ENCODE data around the gene NEK11. TPM values are rescaled to one million over a fixed set of nuclear protein-coding genes. Genes with fewer than 3 reads are reported as not detected.

Gene NEK11
- total and polyA plus RNA-seq, 9 of the 15 experiments (the other 6 are each of a cell fraction or from before 2014, with no cell fraction given), result 0.28 to 1.5 (median 0.87) TPM

GRCh38 chr3:131026321-131027151 lies at the start of gene NEK11, which contains the start of gene ASTE1 (continued):
- no peak for TF ChIP-seq ATF3 (IDR thresholded peaks at IDR 0.05)
- no peak for TF ChIP-seq ATF3 (CRISPR knock-in tag; conservative IDR thresholded peaks at IDR 0.05)
- no peak for TF ChIP-seq ZNF347 (CRISPR knock-in tag; IDR thresholded peaks at IDR 0.05; ENCODE audit: low read depth)
- no peak for TF ChIP-seq IFI16 (CRISPR knock-in tag; IDR thresholded peaks at IDR 0.05)
- no peak for TF ChIP-seq HNRNPL (IDR thresholded peaks at IDR 0.05; ENCODE audit: low read depth, low read length)
- TF ChIP-seq, protein P1, sequence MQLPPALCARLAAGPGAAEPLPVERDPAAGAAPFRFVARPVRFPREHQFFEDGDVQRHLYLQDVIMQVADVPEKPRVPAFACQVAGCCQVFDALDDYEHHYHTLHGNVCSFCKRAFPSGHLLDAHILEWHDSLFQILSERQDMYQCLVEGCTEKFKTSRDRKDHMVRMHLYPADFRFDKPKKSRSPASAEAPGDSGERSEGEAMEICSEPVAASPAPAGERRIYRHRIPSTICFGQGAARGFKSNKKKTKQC (CRISPR knock-in tag; IDR thresholded peaks at IDR 0.05), result no peak
- peak; percentile 64 for TF ChIP-seq ASH1L (IDR thresholded peaks at IDR 0.05; ENCODE audit: borderline replicate concordance, low read depth, partially characterized antibody)
- TF ChIP-seq EWSR1 (IDR thresholded peaks at IDR 0.05; ENCODE audit: borderline replicate concordance, low read depth, partially characterized antibody), result no peak
- TF ChIP-seq RAD51 (IDR thresholded peaks at IDR 0.05; ENCODE audit: borderline replicate concordance, low read depth), result no peak
- no peak for TF ChIP-seq NR4A1 (CRISPR knock-in tag; IDR thresholded peaks at IDR 0.05)
- no peak for TF ChIP-seq NR4A1 (tag; IDR thresholded peaks at IDR 0.05)
- no peak for TF ChIP-seq RBM17 (IDR thresholded peaks at IDR 0.05; ENCODE audit: borderline replicate concordance, low read depth, low read length)
- no peak for TF ChIP-seq HES1 (IDR thresholded peaks at IDR 0.05; ENCODE audit: low read depth)
- TF ChIP-seq ETV5 (CRISPR knock-in tag; IDR thresholded peaks at IDR 0.05; ENCODE audit: low read depth), result peak; percentile 67; the same call in 1 of the 2 replicates
- no peak for TF ChIP-seq CREB5 (CRISPR knock-in tag; IDR thresholded peaks at IDR 0.05)
- TF ChIP-seq ZNF583 (CRISPR knock-in tag; IDR thresholded peaks at IDR 0.05), result no peak
- no peak for TF ChIP-seq CTCFL (IDR thresholded peaks at IDR 0.05; ENCODE audit: borderline replicate concordance, insufficient read depth, low read depth, low read length, poor library complexity, severe bottlenecking)
- no peak for TF ChIP-seq NBN (IDR thresholded peaks at IDR 0.05; ENCODE audit: low read depth)
- no peak for TF ChIP-seq NCOA6 (IDR thresholded peaks at IDR 0.05)
- no peak for TF ChIP-seq RBM14 (IDR thresholded peaks at IDR 0.05; ENCODE audit: borderline replicate concordance, insufficient read depth, low read depth, low read length)
- TF ChIP-seq PRPF4 (IDR thresholded peaks at IDR 0.05; ENCODE audit: insufficient read depth, low read depth, low read length, poor library complexity, severe bottlenecking), result no peak
